Glomerular endothelial cell (primary cell): ENCODE results near the gene DNASE2. TPM values are rescaled to one million over a fixed set of nuclear protein-coding genes. Genes with fewer than 3 reads are reported as not detected.

Experiments used
- DNase-seq: peaks from one replicate; pipeline ENCODE4 v3.0.0-alpha.2; 2011; ENCODE audit warnings: low read depth, low spot score; ENCODE audit errors: extremely low read depth
- total RNA-seq: library from RNA; depleted of rRNA; stranded (reverse); fragments of >200 nt; gene quantifications from 2 replicates; pipeline ENCODE4 v1.2.3, GENCODE V29; 2015

Gene DNASE2
- total RNA-seq, 1 donor from 2014 or later, result 40.1 TPM

GRCh38 chr19:12836529-12836863 lies 44.8 kb downstream of the DNASE2 start:
- DNase-seq, result no peak

GRCh38 chr19:12834976-12835757 lies 46.1 kb downstream of the DNASE2 start:
- no peak for DNase-seq

GRCh38 chr19:12834566-12834943 lies 46.7 kb downstream of the DNASE2 start, which contains the start of gene RTBDN:
TSS of gene RTBDN (minus strand) at chr19:12834579. CDS start at chr19:12829979, 4,600 bp downstream.
- no peak for DNase-seq

DNA sequence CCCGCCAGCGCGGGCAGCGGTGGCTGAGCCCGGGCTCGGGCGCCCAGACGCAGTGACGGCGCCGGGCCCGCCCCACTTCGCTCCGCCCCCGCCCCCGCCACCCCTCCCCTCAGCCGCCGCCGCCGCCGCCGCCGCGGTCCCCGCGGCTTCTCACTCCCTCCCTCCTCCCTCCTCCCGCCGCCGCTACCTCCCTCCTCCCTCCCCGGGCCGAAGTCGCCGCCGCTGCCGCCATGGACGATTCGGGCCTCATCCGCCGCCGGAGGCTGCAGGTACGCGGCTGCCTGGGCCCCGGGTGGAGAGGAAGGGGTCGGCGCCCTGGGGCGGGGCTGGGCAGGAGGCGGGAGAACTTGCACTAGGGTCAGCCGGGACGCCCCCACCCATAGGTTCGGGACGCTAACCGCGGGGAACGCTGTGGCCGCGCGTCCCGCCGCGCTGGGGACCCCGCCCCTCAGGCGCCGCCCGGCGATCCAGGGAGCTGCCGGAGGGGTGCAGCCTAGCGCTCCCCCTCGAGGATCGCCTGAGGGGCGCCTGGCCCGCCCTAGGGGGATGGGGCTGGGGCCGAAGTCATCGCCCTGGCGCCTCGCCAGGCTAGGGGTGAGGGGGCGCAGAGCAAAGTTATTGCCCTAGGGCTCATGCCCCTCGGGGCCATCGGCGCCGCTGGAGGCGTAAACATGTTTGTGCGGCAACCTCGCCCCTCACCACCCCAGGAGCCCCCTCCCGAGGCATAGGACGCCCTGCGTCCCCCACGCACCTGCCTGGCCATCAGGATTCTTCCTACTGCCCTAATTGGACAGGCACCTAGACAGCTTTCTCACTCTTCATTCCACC lies 47.3 kb downstream of the DNASE2 start:
- DNase-seq, result no peak

GRCh38 chr19:12833418-12833737 lies 47.9 kb downstream of the DNASE2 start:
- no peak for DNase-seq

GRCh38 chr19:12828494-12828893 lies 52.8 kb downstream of the DNASE2 start:
- DNase-seq, result no peak

DNA sequence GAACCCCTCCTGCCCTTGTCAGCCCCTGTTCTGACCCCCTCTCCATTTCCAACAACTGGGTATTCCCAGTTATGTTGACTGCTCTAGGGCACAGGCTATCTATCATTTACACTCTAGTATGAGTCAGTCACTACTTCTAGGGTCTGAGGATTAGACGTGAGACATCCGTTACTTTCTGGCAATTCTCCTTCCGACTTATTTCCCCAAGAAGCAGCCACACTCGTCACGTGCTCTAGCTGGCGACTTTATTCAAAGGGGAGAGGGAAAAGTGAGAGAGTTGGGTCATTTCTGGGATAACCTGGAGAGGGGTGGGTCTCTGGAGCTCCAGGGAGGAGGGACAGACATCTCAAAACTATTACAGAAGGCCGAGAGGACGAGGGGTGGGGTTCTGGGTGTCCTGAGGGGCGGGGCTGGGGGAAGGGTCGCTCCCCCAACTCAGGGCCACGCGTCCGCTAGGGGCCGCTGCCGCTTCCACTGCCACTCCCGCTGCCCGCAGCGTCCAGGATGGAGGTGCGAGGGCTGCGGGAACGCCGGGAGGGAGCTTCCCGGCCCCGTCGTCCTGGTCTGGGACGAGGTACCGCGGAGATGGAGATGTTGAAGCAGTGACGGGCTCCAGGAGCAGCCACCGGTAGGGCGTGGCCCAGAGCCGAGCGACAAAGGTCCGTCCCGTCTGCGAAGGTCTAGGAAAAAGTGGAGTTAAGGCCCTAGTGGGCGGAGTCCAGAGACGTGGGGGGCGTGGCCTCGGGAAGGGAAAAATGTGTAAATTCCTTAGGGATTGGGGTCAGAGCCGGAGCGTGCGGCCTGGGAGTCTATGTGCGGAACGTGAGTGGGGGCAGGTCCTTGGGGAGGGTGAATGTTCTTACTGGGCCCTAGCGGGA lies 55.8 kb downstream of the DNASE2 start:
- no peak for DNase-seq

Other genes with a start within 250 kb of the DNASE2 start
- gene MAN2B1, start 214.7 kb downstream of the DNASE2 start, total RNA-seq, result 108 and 113 TPM in 2 replicates
- gene WDR83, start 214.6 kb downstream of the DNASE2 start, total RNA-seq, result 10.2 and 13.8 TPM in 2 replicates
- gene DHPS, start 199.6 kb downstream of the DNASE2 start, total RNA-seq, result 86.9 and 87.5 TPM in 2 replicates
- gene GNG14, start 193.5 kb downstream of the DNASE2 start, total RNA-seq, result 2.1 TPM in 1 of 2 replicates, not detected in the other
- gene FBXW9, start 184.8 kb downstream of the DNASE2 start, total RNA-seq, result 8.0 and 12.1 TPM in 2 replicates
- 56.9 and 60.2 TPM in 2 replicates for gene TNPO2, start 157.5 kb downstream of the DNASE2 start, total RNA-seq
- gene TRIR, start 146.8 kb downstream of the DNASE2 start, total RNA-seq, result 380 and 408 TPM in 2 replicates
- gene GET3, start 144.0 kb downstream of the DNASE2 start, total RNA-seq, result 65.0 and 88.7 TPM in 2 replicates
- not detected in 2 replicates for gene BEST2, start 129.7 kb downstream of the DNASE2 start, total RNA-seq
- gene HOOK2, start 105.9 kb downstream of the DNASE2 start, total RNA-seq, result 24.9 and 33.1 TPM in 2 replicates
- gene JUNB, start 90.0 kb downstream of the DNASE2 start, total RNA-seq, result 110 and 298 TPM in 2 replicates
- gene PRDX2, start 79.6 kb downstream of the DNASE2 start, total RNA-seq, result 325 and 362 TPM in 2 replicates
- gene THSD8, start 79.4 kb downstream of the DNASE2 start, total RNA-seq, result not detected in 2 replicates
- gene RNASEH2A, start 74.9 kb downstream of the DNASE2 start, total RNA-seq, result 16.4 and 17.2 TPM in 2 replicates
- gene RTBDN, start 46.9 kb downstream of the DNASE2 start, total RNA-seq, result not detected in 2 replicates
- gene MAST1, start 42.9 kb downstream of the DNASE2 start, total RNA-seq, result 0.64 and 3.2 TPM in 2 replicates
- not detected in 2 replicates for gene KLF1, start 5.8 kb upstream of the DNASE2 start, total RNA-seq
- gene GCDH, start 9.7 kb upstream of the DNASE2 start, total RNA-seq, result 17.7 and 35.7 TPM in 2 replicates
- 0.64 TPM in 1 of 2 replicates, not detected in the other for gene SYCE2, start 37.8 kb upstream of the DNASE2 start, total RNA-seq
- gene FARSA, start 52.3 kb upstream of the DNASE2 start, total RNA-seq, result 74.0 TPM in 2 replicates
- 1,355 and 1,382 TPM in 2 replicates for gene CALR, start 57.2 kb upstream of the DNASE2 start, total RNA-seq
- 86.7 and 105 TPM in 2 replicates for gene RAD23A, start 64.4 kb upstream of the DNASE2 start, total RNA-seq
- gene GADD45GIP1, start 75.8 kb upstream of the DNASE2 start, total RNA-seq, result 58.2 and 64.6 TPM in 2 replicates
- 0.05 TPM in 1 of 2 replicates, not detected in the other for gene DAND5, start 88.1 kb upstream of the DNASE2 start, total RNA-seq
- 4.9 and 5.0 TPM in 2 replicates for gene NFIX, start 114.0 kb upstream of the DNASE2 start, total RNA-seq
- 92.6 and 105 TPM in 2 replicates for gene LYL1, start 221.4 kb upstream of the DNASE2 start, total RNA-seq
- 39.8 and 40.0 TPM in 2 replicates for gene TRMT1, start 235.3 kb upstream of the DNASE2 start, total RNA-seq
- gene NACC1, start 236.8 kb upstream of the DNASE2 start, total RNA-seq, result 75.0 and 99.9 TPM in 2 replicates